ENCODE measurements around the gene TTBK1.

TTBK1 gene

DNA sequence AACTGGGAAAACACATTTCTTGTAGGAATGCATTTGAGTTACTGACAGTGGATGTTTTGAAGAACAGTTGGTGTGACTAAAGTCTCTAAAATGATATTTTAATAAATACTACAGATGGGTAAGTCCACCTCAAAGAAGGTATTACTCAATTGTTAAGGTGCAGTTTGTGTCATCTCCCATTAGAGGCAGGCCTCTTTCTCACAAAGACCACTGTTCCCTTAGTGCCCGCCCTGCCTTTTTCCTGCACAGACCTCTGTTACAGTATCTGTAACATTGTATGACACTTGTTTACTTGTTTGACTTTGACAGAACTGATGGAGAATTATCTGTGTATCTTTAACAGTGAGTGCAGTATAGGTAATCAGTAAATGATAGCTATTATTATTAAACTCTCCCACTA, 70.5 kb downstream of the TTBK1 start:
- Histone ChIP-seq H3K4me3 (ENCODE audit: low read depth in 1 of 2, low read length in 1 of 2) (no peak overlapping the region), H3K27ac (peak overlapping the region; percentile 67), H3K36me3 (no peaks in the 10 kb centered on the region), H3K9me3 (no peaks in the 10 kb centered on the region), H3K27me3 (no peaks in the 10 kb centered on the region), H3K4me1 (ENCODE audit: control insufficient read depth in 1 of 2, insufficient read depth in 1 of 2, low read depth in 1 of 2, low read length in 1 of 2) (peaks cover 58 to 63% of the 10 kb centered on the region in 2 experiments)
- TF ChIP-seq, protein P1, sequence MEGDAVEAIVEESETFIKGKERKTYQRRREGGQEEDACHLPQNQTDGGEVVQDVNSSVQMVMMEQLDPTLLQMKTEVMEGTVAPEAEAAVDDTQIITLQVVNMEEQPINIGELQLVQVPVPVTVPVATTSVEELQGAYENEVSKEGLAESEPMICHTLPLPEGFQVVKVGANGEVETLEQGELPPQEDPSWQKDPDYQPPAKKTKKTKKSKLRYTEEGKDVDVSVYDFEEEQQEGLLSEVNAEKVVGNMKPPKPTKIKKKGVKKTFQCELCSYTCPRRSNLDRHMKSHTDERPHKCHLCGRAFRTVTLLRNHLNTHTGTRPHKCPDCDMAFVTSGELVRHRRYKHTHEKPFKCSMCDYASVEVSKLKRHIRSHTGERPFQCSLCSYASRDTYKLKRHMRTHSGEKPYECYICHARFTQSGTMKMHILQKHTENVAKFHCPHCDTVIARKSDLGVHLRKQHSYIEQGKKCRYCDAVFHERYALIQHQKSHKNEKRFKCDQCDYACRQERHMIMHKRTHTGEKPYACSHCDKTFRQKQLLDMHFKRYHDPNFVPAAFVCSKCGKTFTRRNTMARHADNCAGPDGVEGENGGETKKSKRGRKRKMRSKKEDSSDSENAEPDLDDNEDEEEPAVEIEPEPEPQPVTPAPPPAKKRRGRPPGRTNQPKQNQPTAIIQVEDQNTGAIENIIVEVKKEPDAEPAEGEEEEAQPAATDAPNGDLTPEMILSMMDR (IDR thresholded peaks at IDR 0.05), result no peak

DNA sequence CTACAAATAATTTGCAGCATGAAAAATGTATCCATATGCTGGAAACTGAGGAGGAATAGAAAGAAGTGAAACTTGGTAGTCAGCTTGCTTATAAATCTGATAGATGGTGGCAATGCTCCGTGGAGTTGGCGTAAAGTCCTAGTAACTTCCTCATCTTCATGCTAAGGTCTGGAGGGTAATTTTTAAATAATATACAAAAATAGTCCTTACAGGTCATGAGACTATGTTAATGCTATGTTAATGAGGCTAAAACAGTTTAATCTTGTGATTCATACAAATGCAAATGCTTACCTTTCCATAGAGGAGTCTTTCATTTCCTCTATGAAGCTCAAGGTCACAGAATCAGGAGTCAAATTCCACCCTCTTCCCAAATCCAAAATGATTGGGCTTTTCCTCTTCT, 74.7 kb downstream of the TTBK1 start:
- Histone ChIP-seq H3K4me1 (ENCODE audit: control insufficient read depth in 1 of 2, insufficient read depth in 1 of 2, low read depth in 1 of 2, low read length in 1 of 2) (peaks cover 16 to 21% of the 10 kb centered on the region in 2 experiments), H3K27me3 (no peaks in the 10 kb centered on the region), H3K36me3 (no peaks in the 10 kb centered on the region), H3K4me3 (ENCODE audit: low read depth in 1 of 2, low read length in 1 of 2) (no peak overlapping the region), H3K9me3 (no peaks in the 10 kb centered on the region), H3K27ac (no peak overlapping the region)
- TF ChIP-seq, protein P1 (IDR thresholded peaks at IDR 0.05), result no peak

DNA sequence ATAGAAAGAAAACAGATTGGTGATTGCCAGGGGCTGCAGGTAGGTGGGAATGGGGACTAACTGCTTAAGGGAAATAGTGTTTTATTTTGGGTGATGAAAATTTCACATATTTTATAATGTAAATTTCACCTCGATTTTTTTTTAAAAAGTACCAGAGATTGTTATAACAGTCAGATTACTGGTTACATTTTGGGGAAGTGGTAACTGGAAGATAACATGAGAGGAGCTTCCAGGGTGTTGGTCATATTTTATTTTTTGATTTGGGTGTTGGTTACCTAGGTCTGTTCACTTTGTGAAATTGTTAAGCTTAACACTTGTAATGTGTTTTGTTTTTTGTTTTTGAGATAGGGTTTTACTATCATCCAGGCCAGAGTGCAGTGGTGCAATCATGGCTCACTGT, 82.6 kb downstream of the TTBK1 start:
- H3K27ac ChIP-seq, result no peak overlapping the region
- H3K9me3 ChIP-seq, result no peaks in the 10 kb centered on the region
- H3K36me3 ChIP-seq, result no peaks in the 10 kb centered on the region
- TF ChIP-seq, protein P1 (IDR thresholded peaks at IDR 0.05), result no peak
- no peak overlapping the region for H3K4me3 ChIP-seq (ENCODE audit: low read depth in 1 of 2, low read length in 1 of 2)
- no peaks in the 10 kb centered on the region for H3K27me3 ChIP-seq
- H3K4me1 ChIP-seq (ENCODE audit: control insufficient read depth in 1 of 2, insufficient read depth in 1 of 2, low read depth in 1 of 2, low read length in 1 of 2), result peaks cover 1 to 5% of the 10 kb centered on the region in 2 experiments

DNA sequence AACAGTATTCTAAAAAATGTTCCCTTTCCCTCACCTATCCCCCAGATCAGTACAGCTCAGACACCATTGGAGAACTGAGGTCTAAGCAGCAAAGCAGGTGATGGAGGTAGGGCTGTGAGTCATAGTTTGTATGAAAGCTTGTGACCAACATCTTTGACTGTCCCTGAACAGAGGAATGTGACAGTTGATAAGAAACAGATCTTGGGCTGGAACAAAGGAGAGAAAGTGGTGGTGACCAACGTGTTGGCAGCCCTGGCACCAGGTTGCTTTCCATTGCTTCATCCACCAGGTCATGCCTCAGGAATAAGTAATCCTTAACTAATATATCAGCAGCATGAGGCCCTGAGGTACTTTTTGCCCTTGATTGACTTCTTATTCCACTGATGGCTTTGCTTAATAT, 85.2 kb downstream of the TTBK1 start:
- Histone ChIP-seq H3K36me3 (no peaks in the 10 kb centered on the region), H3K9me3 (no peaks in the 10 kb centered on the region), H3K4me3 (ENCODE audit: low read depth in 1 of 2, low read length in 1 of 2) (no peak overlapping the region), H3K27ac (no peak overlapping the region), H3K4me1 (ENCODE audit: control insufficient read depth in 1 of 2, insufficient read depth in 1 of 2, low read depth in 1 of 2, low read length in 1 of 2) (peaks cover 24 to 29% of the 10 kb centered on the region in 2 experiments), H3K27me3 (no peaks in the 10 kb centered on the region)
- TF ChIP-seq, protein P1 (IDR thresholded peaks at IDR 0.05), result no peak

DNA sequence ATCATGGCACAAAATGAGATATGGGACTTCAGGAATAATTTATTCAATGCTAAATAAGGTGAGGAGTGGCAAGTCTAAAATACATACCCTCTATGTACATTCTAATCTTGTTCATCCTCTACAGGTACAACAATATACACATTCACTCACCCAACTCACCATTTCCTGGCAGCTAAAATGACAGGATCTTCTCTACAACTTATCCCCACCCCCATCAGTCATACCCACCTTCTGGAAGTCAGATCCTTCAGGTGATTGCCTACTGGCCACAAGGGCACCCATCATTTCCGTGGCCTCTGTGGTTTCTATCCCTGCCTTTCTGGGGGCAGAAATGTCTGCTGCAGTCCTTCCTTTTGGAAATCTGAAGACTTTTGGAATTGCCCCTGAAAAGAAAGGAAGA, 88.2 kb downstream of the TTBK1 start:
- peaks cover 35 to 42% of the 10 kb centered on the region in 2 experiments for H3K4me1 ChIP-seq (ENCODE audit: control insufficient read depth in 1 of 2, insufficient read depth in 1 of 2, low read depth in 1 of 2, low read length in 1 of 2)

More for the DNA sequence above, 88.2 kb downstream of the TTBK1 start:
- Histone ChIP-seq H3K9me3 (no peaks in the 10 kb centered on the region), H3K27me3 (no peaks in the 10 kb centered on the region), H3K4me3 (ENCODE audit: low read depth in 1 of 2, low read length in 1 of 2) (no peak overlapping the region), H3K36me3 (peaks cover 7% of the 10 kb centered on the region), H3K27ac (peak overlapping the region; percentile 80)
- TF ChIP-seq, protein P1 (IDR thresholded peaks at IDR 0.05), result no peak

All from neutrophil (primary cell).